ENCODE measurements around the gene TBC1D3B.
"Not testable (repeated sequence)": the region's sequence is repeated elsewhere in the genome, so short reads cannot be mapped to it uniquely, and the experiment has no call there.

Gene TBC1D3B

DNA sequence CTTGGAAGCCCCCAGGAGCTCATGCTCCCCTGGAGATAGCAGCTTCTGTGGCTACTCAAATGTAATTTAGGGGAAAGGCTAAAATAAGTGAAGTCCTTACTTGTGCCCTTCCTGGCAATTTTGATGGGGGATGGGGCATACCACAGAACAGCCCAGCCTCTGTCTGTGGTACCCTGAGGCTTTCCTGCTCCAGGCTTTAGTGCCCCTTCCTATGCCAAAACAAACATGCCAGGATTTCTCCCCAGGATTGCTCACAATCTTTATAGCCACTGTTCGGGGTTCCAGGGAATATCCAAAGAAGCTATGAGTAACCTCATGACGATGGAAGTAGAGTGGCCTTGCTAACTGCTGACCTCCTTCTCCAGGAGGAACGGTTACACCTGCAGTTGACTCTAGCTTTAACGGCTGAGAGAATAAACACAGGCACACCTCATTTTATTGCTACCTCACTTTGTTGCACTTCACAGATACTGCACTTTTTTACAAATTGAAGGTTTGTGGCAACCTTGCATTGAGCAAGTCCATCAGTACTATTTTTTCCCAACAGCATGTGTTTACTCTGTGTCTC is 47.9 kb downstream of the TBC1D3B start:
- no peak for DNase-seq (ENCODE audit: low read depth in 2 of 2)

DNA sequence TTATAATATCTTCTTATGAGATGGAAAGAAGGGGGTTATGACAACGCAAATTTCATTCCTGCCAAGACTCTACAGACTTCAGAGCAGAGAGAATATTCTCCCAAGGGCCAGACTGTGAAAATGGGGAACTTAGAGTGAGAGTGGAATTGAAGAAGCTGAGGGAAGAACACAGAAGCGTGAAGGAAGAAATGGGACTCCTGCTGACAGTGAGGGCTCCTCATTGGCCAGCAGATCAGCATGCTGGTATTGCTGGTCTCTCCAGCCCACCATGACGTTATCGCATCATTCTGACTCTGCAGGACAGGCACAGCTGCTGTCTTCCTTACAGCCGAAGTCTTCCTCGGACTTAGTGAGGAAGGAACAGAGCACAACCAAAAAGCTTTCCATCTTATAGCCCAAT is 48.5 kb downstream of the TBC1D3B start:
- DNase-seq (ENCODE audit: low read depth in 2 of 2): no peak

DNA sequence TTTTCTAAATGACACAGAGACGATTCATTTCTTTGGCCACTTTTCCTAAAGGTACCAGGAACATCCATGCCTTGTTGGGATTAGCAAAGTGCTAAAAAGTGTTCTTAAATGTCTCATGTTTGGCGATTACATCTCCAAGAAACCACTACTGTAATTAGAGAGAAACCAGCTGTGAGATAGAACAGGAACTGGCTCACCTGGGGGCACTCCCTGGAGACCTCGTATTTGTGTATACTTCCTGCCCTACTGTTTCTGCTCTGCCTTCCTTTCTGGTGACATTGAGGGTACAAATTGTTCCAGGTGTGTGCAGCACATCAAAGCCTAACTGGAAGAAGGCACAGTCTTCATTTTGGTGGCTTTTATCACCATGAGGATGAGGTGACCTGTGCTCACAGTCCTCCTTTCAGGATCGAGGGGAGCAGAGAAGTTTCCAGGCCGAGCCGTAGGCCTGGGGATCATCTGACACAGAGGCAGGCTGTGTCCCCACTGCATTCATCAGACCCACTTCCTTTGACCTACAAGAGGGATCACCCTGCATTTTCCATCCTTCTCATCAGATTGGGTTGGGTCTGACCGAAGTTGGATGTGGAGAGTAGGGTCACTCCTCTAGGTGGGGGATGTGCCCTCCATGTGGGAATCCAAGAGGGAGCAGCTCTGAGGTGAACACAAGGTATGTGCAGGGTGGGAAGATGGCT is 49.1 kb downstream of the TBC1D3B start:
- no peak for DNase-seq (ENCODE audit: low read depth in 2 of 2)

- no peak for DNase-seq (ENCODE audit: low read depth in 2 of 2)
These were observed 51.3 kb downstream of the TBC1D3B start for GRCh38 chr17:36124879-36125824.

DNA sequence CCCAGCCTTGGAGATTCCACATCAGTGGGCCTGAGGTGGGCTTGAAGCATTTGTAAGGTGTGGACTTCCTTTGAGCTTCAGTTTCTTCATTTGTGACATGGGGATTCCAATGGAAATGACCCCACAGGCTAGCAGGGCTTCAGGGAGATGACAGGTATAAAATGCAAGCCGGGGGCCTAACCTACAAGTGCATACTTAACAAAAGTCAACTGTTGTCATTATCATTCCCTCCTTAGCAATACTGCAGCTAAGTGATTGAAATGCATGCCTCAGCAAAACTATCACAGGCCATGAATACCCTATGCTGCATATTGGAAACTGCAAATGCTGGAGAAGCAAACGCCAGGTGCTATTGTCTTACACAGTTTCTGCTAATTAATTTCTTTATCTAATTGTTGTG is 53.0 kb downstream of the TBC1D3B start:
- DNase-seq (ENCODE audit: low read depth in 2 of 2): no peak

- DNase-seq (ENCODE audit: low read depth in 2 of 2): not testable (repeated sequence)
These were observed 55.3 kb downstream of the TBC1D3B start for GRCh38 chr17:36121099-36121498.

GRCh38 chr17:36120221-36120620 is 56.2 kb downstream of the TBC1D3B start:
- DNase-seq (ENCODE audit: low read depth in 2 of 2): no peak

DNA sequence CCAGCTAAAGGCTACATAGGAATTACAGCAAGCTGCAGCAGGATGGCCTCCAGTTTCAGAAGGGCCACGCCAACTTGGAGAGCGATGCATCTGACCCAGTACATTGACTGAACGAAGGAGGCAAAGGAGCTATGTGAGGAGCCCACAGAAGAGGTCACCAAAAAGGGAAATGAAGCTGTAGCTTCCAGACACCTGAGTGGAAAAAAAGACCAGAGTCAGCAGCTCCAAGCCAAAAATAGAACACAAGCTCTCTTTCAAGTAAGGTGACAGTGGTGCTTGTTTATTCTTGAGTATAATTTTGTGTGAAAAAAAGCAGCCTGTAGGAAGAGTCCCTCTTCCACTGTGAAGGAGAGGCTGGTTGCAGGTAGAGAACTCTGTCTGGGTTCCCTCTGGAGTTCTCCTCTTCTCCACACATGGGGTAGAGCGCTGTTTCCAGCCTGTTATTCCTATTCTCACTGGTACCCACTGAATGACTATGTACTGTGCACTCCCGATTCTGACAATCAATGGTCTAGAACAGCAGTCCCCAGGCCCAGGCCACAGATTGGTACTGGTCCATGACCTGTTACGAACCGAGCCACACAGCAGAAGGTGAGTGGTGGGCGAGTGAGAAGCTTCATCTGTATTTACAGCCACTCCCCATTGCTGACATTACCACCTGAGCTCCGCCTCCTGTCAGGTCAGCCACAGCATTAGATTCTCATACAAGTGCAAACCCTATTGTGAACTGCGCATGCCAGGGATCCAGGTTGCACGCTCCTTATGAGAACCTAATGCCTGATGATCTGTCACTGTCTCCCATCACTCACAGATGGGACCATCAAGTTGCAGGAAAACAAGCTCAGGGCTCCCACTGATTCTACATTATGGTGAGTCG is 57.7 kb downstream of the TBC1D3B start:
- no peak for DNase-seq (ENCODE audit: low read depth in 2 of 2)

DNA sequence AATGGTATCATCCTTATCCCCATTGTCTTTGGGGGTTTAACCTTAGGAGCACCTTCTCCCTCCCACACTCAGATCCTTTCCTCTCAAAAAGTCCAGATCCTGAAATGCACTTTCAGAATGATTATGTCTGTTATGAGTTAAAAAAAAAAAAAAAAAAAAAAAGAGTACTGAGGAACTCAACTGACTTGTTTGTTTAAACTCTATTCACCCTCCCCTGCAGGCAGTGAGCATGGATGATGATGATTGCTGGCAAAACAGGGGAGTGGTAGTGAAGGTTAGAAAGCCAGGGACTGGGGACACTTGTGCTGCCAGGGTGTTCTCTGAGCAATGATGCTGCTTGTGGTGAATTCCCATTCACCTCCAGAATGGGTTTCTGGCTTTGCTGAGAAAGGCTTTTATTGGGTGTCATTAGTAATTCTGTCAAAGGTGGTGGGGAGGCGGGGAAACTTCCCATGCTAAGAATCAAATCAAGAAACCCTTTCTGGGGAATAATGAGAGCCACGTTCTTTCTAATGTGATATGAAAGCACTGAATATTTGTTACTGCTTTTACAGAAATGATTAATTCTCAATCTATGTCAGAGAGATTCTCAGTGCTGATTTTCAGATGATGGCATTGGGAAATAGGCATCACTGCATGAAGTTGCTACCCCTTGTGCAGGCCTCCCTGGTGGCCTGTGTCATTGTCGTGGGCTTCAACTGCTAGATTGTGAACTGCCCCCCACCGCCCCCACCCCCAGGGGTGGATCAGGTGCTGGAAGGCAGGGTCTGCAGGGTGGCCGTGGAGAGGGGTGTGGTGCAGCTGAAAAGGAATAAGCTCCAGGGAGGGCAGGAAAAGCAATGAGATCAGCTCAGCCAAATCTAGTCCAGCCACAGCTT is 58.7 kb downstream of the TBC1D3B start:
- DNase-seq (ENCODE audit: low read depth in 2 of 2): peak; percentile 7 to 10
